Esophagus squamous epithelium (tissue), 5 donors: ENCODE measurements around the gene LINGO3. TPM values are rescaled to one million over a fixed set of nuclear protein-coding genes. Genes with fewer than 3 reads are reported as not detected.

ENCODE experiments used
- DNase-seq: peaks from one replicate; lab custom pipeline; 2025; lab: John Stamatoyannopoulos, UW
- H3K27ac ChIP-seq, 4 donors: fragments of 200-600 bp; sonication (generic); one replicate each; pipeline ENCODE4 v1.5.1; 2016 to 2019; ENCODE audit warnings: mild to moderate bottlenecking in 1 of 4
- H3K27me3 ChIP-seq, 4 donors: fragments of 200-600 bp; sonication (generic); 1 replicate in 3 of 4; 2 replicates in 1 of 4; pipeline versions ENCODE4 v1.5.1 to v1.6.0; 2017 to 2021; ENCODE audit warnings: antibody characterized with exemption in 1 of 4
- H3K36me3 ChIP-seq, 3 donors: fragments of 200-600 bp; sonication (generic); one replicate each; pipeline ENCODE4 v1.5.1; 2016 to 2019
- H3K4me1 ChIP-seq, 3 donors: fragments of 200-600 bp; sonication (generic); one replicate each; pipeline ENCODE4 v1.5.1; 2017 to 2019
- H3K4me3 ChIP-seq, 4 donors: fragments of 200-600 bp; sonication (generic); 1 replicate in 3 of 4; 2 replicates in 1 of 4; pipeline ENCODE4 v1.5.1; 2016 to 2019; ENCODE audit warnings: mild to moderate bottlenecking in 2 of 4, moderate library complexity in 1 of 4
- H3K9me3 ChIP-seq, 3 donors: fragments of 200-600 bp; sonication (generic); one replicate each; pipeline ENCODE4 v1.5.1; 2016 to 2019
- CTCF ChIP-seq, 6 experiments: fragments of 450-650 bp in 4 of 6; fragments of 200-600 bp in 2 of 6; sonication (generic) in 2 of 6; IDR thresholded peaks; one replicate each; pipeline ENCODE4 v1.5.1; 2016 to 2019; ENCODE audit warnings: antibody characterized with exemption in 6 of 6, mild to moderate bottlenecking in 4 of 6, moderate library complexity in 4 of 6
- POLR2A ChIP-seq, 4 donors: fragments of 450-650 bp; IDR thresholded peaks; one replicate each; pipeline ENCODE4 v1.6.1; 2017; ENCODE audit warnings: antibody characterized with exemption in 4 of 4, mild to moderate bottlenecking in 4 of 4, moderate library complexity in 3 of 4
- WGBS, 2 donors: methylation state at CpG; one replicate each; pipeline ENCODE4 v1.1.5; 2018; 5-methylcytosine and 5-hydroxymethylcytosine counted together
- intact Hi-C: fragments of 100-400 bp; cut with DNase I; formaldehyde crosslinking; loops from one replicate; pipeline ENCODE4 v1.15.0; 2022
- total RNA-seq, 4 donors: library from RNA; depleted of rRNA; stranded (reverse); fragments of >200 nt; gene quantifications; one replicate each; pipeline ENCODE4 v1.1.0, GENCODE V29; 2016
- donor health status: DM: yes; HTN: yes; CAD: no.

LINGO3 gene
- total RNA-seq, 4 donors from 2014 or later, result 0.09 TPM; not detected in 3

GRCh38 chr19:2339644-2340310 is 31.8 kb upstream of the LINGO3 start:
- Histone ChIP-seq H3K4me3 (no peak overlapping the region), H3K27ac (no peak overlapping the region), H3K36me3 (peaks cover 0 to 76% (median 12%) of the 10 kb centered on the region in 3 donors), H3K9me3 (no peaks in the 10 kb centered on the region), H3K4me1 (peaks cover 0 to 16% (median 4%) of the 10 kb centered on the region in 3 donors), H3K27me3 (no peaks in the 10 kb centered on the region)
- DNase-seq, result no peak
- intact Hi-C loops, result no loop called here
- 95% methylated on average over 26 of the region's 52 CpGs; no CpG with 5 or more reads in 1 of the 2 donors for WGBS, 2 donors
- TF ChIP-seq CTCF (IDR thresholded peaks at IDR 0.05), result no peak
- no peak for TF ChIP-seq POLR2A (IDR thresholded peaks at IDR 0.05)

GRCh38 chr19:2338751-2339643 is 31.0 kb upstream of the LINGO3 start:
- intact Hi-C loops, result no loop called here
- WGBS, 2 donors, result 95% methylated on average over 12 of the region's 54 CpGs; no CpG with 5 or more reads in 1 of the 2 donors
- Histone ChIP-seq H3K4me3 (no peak overlapping the region), H3K36me3 (peaks cover 0 to 78% (median 12%) of the 10 kb centered on the region in 3 donors), H3K27me3 (no peaks in the 10 kb centered on the region), H3K9me3 (no peaks in the 10 kb centered on the region), H3K4me1 (peaks cover 0 to 19% (median 4%) of the 10 kb centered on the region in 3 donors), H3K27ac (no peak overlapping the region)
- DNase-seq, result no peak
- TF ChIP-seq CTCF (IDR thresholded peaks at IDR 0.05) (no peak), POLR2A (IDR thresholded peaks at IDR 0.05) (no peak)

- H3K36me3 ChIP-seq, result peaks cover 0 to 71% (median 12%) of the 10 kb centered on the region in 3 donors
Measured at GRCh38 chr19:2338055-2338615, 30.2 kb upstream of the LINGO3 start.

GRCh38 chr19:2337329-2337707 is 29.4 kb upstream of the LINGO3 start:
- WGBS, 2 donors, result 55 to 87% methylated on average over 4 to 7 of the region's 19 CpGs
- no peak for DNase-seq
- Histone ChIP-seq H3K9me3 (no peaks in the 10 kb centered on the region), H3K4me3 (no peak overlapping the region), H3K27me3 (no peaks in the 10 kb centered on the region), H3K4me1 (peaks cover 4 to 35% (median 8%) of the 10 kb centered on the region in 3 donors), H3K36me3 (peaks cover 0 to 63% (median 12%) of the 10 kb centered on the region in 3 donors), H3K27ac (no peak overlapping the region)
- intact Hi-C loops, result no loop called here
- TF ChIP-seq POLR2A (IDR thresholded peaks at IDR 0.05) (no peak), CTCF (IDR thresholded peaks at IDR 0.05) (peak in 1 of 6 experiments; percentile 17)

More at GRCh38 chr19:2338055-2338615, 30.2 kb upstream of the LINGO3 start:
- 80% methylated on average over 1 of the region's 21 CpGs; no CpG with 5 or more reads in 1 of the 2 donors for WGBS, 2 donors
- TF ChIP-seq POLR2A (IDR thresholded peaks at IDR 0.05) (no peak), CTCF (IDR thresholded peaks at IDR 0.05) (no peak)
- Histone ChIP-seq H3K4me1 (peaks cover 0 to 27% (median 4%) of the 10 kb centered on the region in 3 donors), H3K9me3 (no peaks in the 10 kb centered on the region), H3K27ac (no peak overlapping the region), H3K27me3 (no peaks in the 10 kb centered on the region), H3K4me3 (no peak overlapping the region)
- intact Hi-C loops, result no loop called here
- no peak for DNase-seq
